IMR-90 (cell line): ENCODE results near the gene ETV6. TPM values are rescaled to one million over a fixed set of nuclear protein-coding genes. Genes with fewer than 3 reads are reported as not detected.

ENCODE experiments used
- ATAC-seq: fragments of 200-7000 bp; cut with Tn5 transposase; 2 replicates; pipeline ENCODE4 v1.9.1; 2020; ENCODE audit warnings: low read depth, mild to moderate bottlenecking, moderate library complexity
- BruUV-seq: library from RNA; stranded (reverse); fragments of 400-500 nt; replicated peaks from 2 replicates; lab custom pipeline; 2021; lab: Mats Ljungman, UMichigan
- CTCF ChIA-PET: fragments of 300-600 bp; formaldehyde crosslinking; extraction: SDS; loops from one replicate; lab custom pipeline; 2021; ENCODE audit warnings: antibody characterized with exemption; lab: Yijun Ruan, JAX
- POLR2A ChIA-PET: fragments of 300-600 bp; sonication (Branson Sonifier 250); formaldehyde crosslinking; loops from one replicate; lab custom pipeline; 2022; ENCODE audit warnings: antibody characterized with exemption; ENCODE audit not compliant: unreplicated experiment; lab: Charles Lee
- DNase-seq: peaks from one replicate; pipeline ENCODE4 v3.0.0; 2013
- H2AFZ ChIP-seq: replicated peaks from 2 replicates; pipeline ENCODE3; 2013; ENCODE audit warnings: low read length, mild to moderate bottlenecking; ENCODE audit not compliant: poor library complexity
- H2AK5ac ChIP-seq: 2 replicates; pipeline ENCODE4 v1.6.1; 2013; ENCODE audit warnings: low read depth, low read length, inconsistent platforms
- H2AK9ac ChIP-seq: replicated peaks from 2 replicates; pipeline ENCODE3; 2013; ENCODE audit warnings: mild to moderate bottlenecking, low read depth, low read length, moderate library complexity; ENCODE audit not compliant: poor library complexity
- H2BK120ac ChIP-seq: 2 replicates; pipeline ENCODE4 v1.6.1; 2013; ENCODE audit warnings: low read depth, low read length, inconsistent platforms
- H2BK15ac ChIP-seq: 3 replicates; pipeline ENCODE4 v1.6.1; 2013; ENCODE audit warnings: low read depth, low read length, inconsistent platforms
- H2BK20ac ChIP-seq: 2 replicates; pipeline ENCODE4 v1.6.1; 2013; ENCODE audit warnings: low read depth, mild to moderate bottlenecking, inconsistent platforms, low read length, moderate library complexity
- H2BK5ac ChIP-seq: 2 replicates; pipeline ENCODE4 v1.6.1; 2013; ENCODE audit warnings: mild to moderate bottlenecking, low read depth, low read length, inconsistent platforms; ENCODE audit not compliant: poor library complexity, severe bottlenecking
- H3K14ac ChIP-seq: replicated peaks from 2 replicates; pipeline ENCODE4 v1.6.1; 2013; ENCODE audit warnings: low read depth, low read length, inconsistent platforms
- H3K18ac ChIP-seq: 2 replicates; pipeline ENCODE4 v1.6.1; 2013; ENCODE audit warnings: low read depth, low read length, control low read depth
- H3K23ac ChIP-seq: 2 replicates; pipeline ENCODE4 v1.6.1; 2013; ENCODE audit warnings: low read depth, low read length, inconsistent platforms
- H3K27ac ChIP-seq: 2 replicates; pipeline ENCODE4 v1.5.1; 2013; ENCODE audit warnings: mild to moderate bottlenecking, control low read depth, low read length; ENCODE audit not compliant: insufficient read depth
- H3K27me3 ChIP-seq: 2 replicates; pipeline ENCODE4 v1.6.1; 2013; ENCODE audit warnings: low read length; ENCODE audit not compliant: control insufficient read depth, insufficient read depth
- H3K36me3 ChIP-seq: 2 replicates; pipeline ENCODE4 v1.6.1; 2013; ENCODE audit warnings: low read length, mixed read lengths; ENCODE audit not compliant: control insufficient read depth, insufficient read depth
- H3K4ac ChIP-seq: 2 replicates; pipeline ENCODE4 v1.6.1; 2013; ENCODE audit warnings: low read depth, low read length, inconsistent platforms
- H3K4me1 ChIP-seq: 2 replicates; pipeline ENCODE4 v1.6.1; 2013; ENCODE audit warnings: low read length, mixed read lengths; ENCODE audit not compliant: control insufficient read depth, insufficient read depth
- H3K4me2 ChIP-seq: 2 replicates; pipeline ENCODE4 v1.6.1; 2013; ENCODE audit warnings: low read depth, mild to moderate bottlenecking, control low read depth, low read length, moderate library complexity
- H3K4me3 ChIP-seq: 2 replicates; pipeline ENCODE4 v1.5.1; 2013; ENCODE audit warnings: low read depth, mild to moderate bottlenecking, control low read depth, low read length, moderate library complexity; ENCODE audit not compliant: insufficient read depth
- H3K56ac ChIP-seq: 2 replicates; pipeline ENCODE4 v1.6.1; 2013; ENCODE audit warnings: low read length, inconsistent platforms; ENCODE audit not compliant: insufficient read depth; ENCODE audit errors: extremely low read depth
- H3K79me1 ChIP-seq, 2 experiments: 2 replicates each; pipeline ENCODE4 v1.6.1; 2013; ENCODE audit warnings: low read length in 2 of 2, inconsistent platforms in 1 of 2, low read depth in 1 of 2
- H3K9ac ChIP-seq: 2 replicates; pipeline ENCODE4 v1.6.1; 2013; ENCODE audit warnings: low read depth, low read length, control low read depth
- H3K9me1 ChIP-seq: 2 replicates; pipeline ENCODE4 v1.6.1; 2013; ENCODE audit warnings: low read length, inconsistent platforms; ENCODE audit not compliant: insufficient read depth
- H3K9me3 ChIP-seq: 2 replicates; pipeline ENCODE4 v1.6.1; 2013; ENCODE audit warnings: low read length; ENCODE audit not compliant: control insufficient read depth, insufficient read depth
- H4K20me1 ChIP-seq: 2 replicates; pipeline ENCODE4 v1.6.1; 2013; ENCODE audit warnings: low read length, inconsistent platforms; ENCODE audit not compliant: insufficient read depth
- H4K5ac ChIP-seq: 2 replicates; pipeline ENCODE4 v1.6.1; 2013; ENCODE audit warnings: mild to moderate bottlenecking, low read depth, low read length, control low read depth
- H4K8ac ChIP-seq, 2 experiments: 2 replicates each; pipeline ENCODE4 v1.6.1; 2013; ENCODE audit warnings: low read depth in 2 of 2, low read length in 2 of 2, control low read depth in 1 of 2, inconsistent platforms in 1 of 2
- H4K91ac ChIP-seq: 2 replicates; pipeline ENCODE4 v1.6.1; 2013; ENCODE audit warnings: low read depth, low read length, inconsistent platforms; ENCODE audit not compliant: insufficient read depth
- CEBPB ChIP-seq: IDR thresholded peaks from 2 replicates; pipeline ENCODE4 v1.6.1; 2012; ENCODE audit warnings: low read depth, low read length, improper control_type of control experiment
- CHD1 ChIP-seq: IDR thresholded peaks from 2 replicates; pipeline ENCODE4 v1.6.1; 2012; ENCODE audit warnings: low read depth, low read length, improper control_type of control experiment
- CTCF ChIP-seq: conservative IDR thresholded peaks from 2 replicates; pipeline ENCODE4 v1.5.1; 2012; ENCODE audit warnings: mild to moderate bottlenecking, low read depth, low read length, improper control_type of control experiment
- FOS ChIP-seq: fragments of 150-350 bp; IDR thresholded peaks from 2 replicates; pipeline ENCODE4 v1.6.1; 2016; ENCODE audit warnings: low read depth, low read length
- MAFK ChIP-seq: IDR thresholded peaks from 2 replicates; pipeline ENCODE4 v1.6.1; 2012; ENCODE audit warnings: low read depth, low read length, improper control_type of control experiment
- MAZ ChIP-seq: IDR thresholded peaks from 2 replicates; pipeline ENCODE4 v1.6.1; 2012; ENCODE audit warnings: low read depth, mild to moderate bottlenecking, low read length, improper control_type of control experiment, moderate library complexity, borderline replicate concordance
- MXI1 ChIP-seq: IDR thresholded peaks from 2 replicates; pipeline ENCODE4 v1.6.1; 2012; ENCODE audit warnings: low read depth, mild to moderate bottlenecking, low read length, moderate library complexity, borderline replicate concordance
- NFE2L2 ChIP-seq: fragments of 150-350 bp; IDR thresholded peaks from 2 replicates; pipeline ENCODE4 v1.6.1; 2016; ENCODE audit warnings: low read depth, mild to moderate bottlenecking, low read length
- POLR2A ChIP-seq: IDR thresholded peaks from 2 replicates; pipeline ENCODE4 v1.6.1; 2012; ENCODE audit warnings: mild to moderate bottlenecking, low read depth, low read length
- RCOR1 ChIP-seq: IDR thresholded peaks from 2 replicates; pipeline ENCODE4 v1.6.1; 2012; ENCODE audit warnings: mild to moderate bottlenecking, low read length, improper control_type of control experiment; ENCODE audit not compliant: insufficient replicate concordance
- RFX5 ChIP-seq: IDR thresholded peaks from 2 replicates; pipeline ENCODE4 v1.8.0; 2012; ENCODE audit warnings: low read depth, mild to moderate bottlenecking, low read length, moderate library complexity
- SMC3 ChIP-seq: fragments of 150-350 bp; IDR thresholded peaks from 2 replicates; pipeline ENCODE4 v1.6.1; 2016; ENCODE audit warnings: low read depth, mild to moderate bottlenecking, antibody characterized with exemption, low read length, moderate library complexity
- USF2 ChIP-seq: fragments of 150-350 bp; IDR thresholded peaks from 2 replicates; pipeline ENCODE4 v1.6.1; 2017; ENCODE audit warnings: mild to moderate bottlenecking, antibody characterized with exemption, low read length, low read depth
- WGBS, 2 experiments: methylation state at CpG; one replicate each; pipeline versions ENCODE4 v1.1.5 to v1.1.7; 2013; ENCODE audit warnings: missing lambda C conversion rate in 2 of 2; ENCODE audit not compliant: insufficient read length in 1 of 2; ENCODE audit errors: extremely low coverage in 2 of 2; 5-methylcytosine and 5-hydroxymethylcytosine counted together
- dilution Hi-C: fragments of 300-500 bp; cut with HindIII; formaldehyde crosslinking; loops from one replicate; pipeline ENCODE4 v1.14.3; 2018; ENCODE audit warnings: low sequenced_read_pairs; ENCODE audit not compliant: unreplicated experiment
- in situ Hi-C: fragments of 300-500 bp; cut with MboI; formaldehyde crosslinking; loops from 3 replicates; pipeline ENCODE4 v1.14.3; 2019; ENCODE audit warnings: low sequenced_read_pairs, inconsistent platforms, mixed read lengths
- intact Hi-C: fragments of 100-400 bp; cut with micrococcal nuclease; formaldehyde crosslinking; loops from 2 replicates; pipeline ENCODE4 v1.10.0; 2022
- polyA plus RNA-seq, 3 experiments: library from polyadenylated mRNA; depleted of rRNA; stranded (reverse); fragments of >200 nt; gene quantifications; 2 replicates each; pipeline ENCODE4 v1.2.3, GENCODE V29; 2012; ENCODE audit warnings: low replicate concordance in 1 of 3
- total RNA-seq: library from RNA; depleted of rRNA; stranded (reverse); fragments of >200 nt; gene quantifications from 2 replicates; pipeline ENCODE4 v1.2.3, GENCODE V29; 2012

Gene ETV6
- total and polyA plus RNA-seq, 2 of the 4 experiments (the other 2 are of a cell fraction), result 8.4 to 9.9 TPM

GRCh38 chr12:11705010-11705409, 55.5 kb downstream of the ETV6 start (continued):
- TF ChIP-seq NFE2L2, result 0 out of 2 replicates have a peak, but pooled peaks have one; percentile 1

GRCh38 chr12:11706509-11707379, 57.3 kb downstream of the ETV6 start:
- Histone ChIP-seq H2BK120ac (peak overlapping the region; percentile 55; the same call in 1 of the 2 replicates), H3K27me3 (no peaks in the 10 kb centered on the region), H3K27ac (peak overlapping the region; percentile 21; the same call in 1 of the 2 replicates), H4K20me1 (peaks cover 17% of the 10 kb centered on the region; the same call in 1 of the 2 replicates), H2BK5ac (no peak overlapping the region), H4K91ac (peak overlapping the region; percentile 9), H3K4me1 (peaks cover 25% of the 10 kb centered on the region), H3K4me2 (no peak overlapping the region; the same call in 1 of the 2 replicates), H3K4me3 (no peak overlapping the region), H3K9me1 (peaks cover 25% of the 10 kb centered on the region), H3K23ac (peak overlapping the region; percentile 38; the same call in 1 of the 2 replicates), H2BK15ac (no peak overlapping the region; the same call in 2 of the 3 replicates), H4K5ac (no peak overlapping the region), H3K9ac (no peak overlapping the region), H3K4ac (peak overlapping the region; percentile 62), H3K36me3 (no peaks in the 10 kb centered on the region), H3K56ac (no peak overlapping the region), H4K8ac (peak overlapping the region in 1 of 2 experiments; percentile 31; a peak in 1 of 4 replicates), H2AK9ac (no peak overlapping the region), H3K18ac (no peak overlapping the region), H3K9me3 (no peaks in the 10 kb centered on the region), H2BK20ac (peak overlapping the region; percentile 23), H3K79me1 (peaks cover 37 to 93% of the 10 kb centered on the region in 2 experiments), H3K14ac (peak overlapping the region; percentile 51), H2AK5ac (peak overlapping the region; percentile 30; the same call in 1 of the 2 replicates), H2AFZ (peak overlapping the region; percentile 4)
- no TSS peak for BruUV-seq
- no peak for TF ChIP-seq POLR2A
- no peak for TF ChIP-seq CHD1
- no peak for TF ChIP-seq MAFK
- no peak for TF ChIP-seq CTCF
- TF ChIP-seq NFE2L2, result no peak
- no peak for TF ChIP-seq RCOR1
- no peak for TF ChIP-seq SMC3
- TF ChIP-seq CEBPB, result no peak
- no peak for TF ChIP-seq MAZ
- TF ChIP-seq MXI1, result no peak
- no peak for TF ChIP-seq FOS
- TF ChIP-seq RFX5, result no peak
- no peak for TF ChIP-seq USF2
- intact Hi-C loops, result loop anchor here (5.0 kb wide), 1 partner anchor 54 kb away; no protein-coding TSS in a partner anchor
- ATAC-seq (peak; percentile 19; the same call in 1 of the 2 replicates), DNase-seq (peak; percentile 39)
- dilution Hi-C loops, result no loop called here
- ChIA-PET POLR2A (no interaction called here), CTCF (no interaction called here)
- no CpG with 5 or more reads among the region's 10 CpGs for WGBS, 2 experiments
- in situ Hi-C loops, result loop anchor here (25.0 kb wide), 1 partner anchor 1006 kb away; the partner anchor contains the start of gene CDKN1B
